NCI-H1048 (cell line): ENCODE measurements around the gene ZNF678.
"Not testable (repeated sequence)": the region's sequence is repeated elsewhere in the genome, so short reads cannot be mapped to it uniquely, and the experiment has no call there.

Source experiments
- DNase-seq: peaks from one replicate; lab custom pipeline; 2025; lab: John Stamatoyannopoulos, UW

Gene ZNF678

GRCh38 chr1:227604446-227604845, 41.1 kb downstream of the ZNF678 start:
- DNase-seq = no peak

- not testable (repeated sequence) for DNase-seq
Measured at GRCh38 chr1:227606271-227606670, 42.9 kb downstream of the ZNF678 start.

GRCh38 chr1:227607336-227607898, 44.1 kb downstream of the ZNF678 start:
- no peak for DNase-seq

- DNase-seq = no peak
Measured at GRCh38 chr1:227612658-227613057, 49.3 kb downstream of the ZNF678 start.

- no peak for DNase-seq
Measured at GRCh38 chr1:227613526-227613925, 50.2 kb downstream of the ZNF678 start.

- DNase-seq = no peak
Measured at GRCh38 chr1:227621211-227621610, 57.9 kb downstream of the ZNF678 start.

GRCh38 chr1:227622739-227623475, 59.6 kb downstream of the ZNF678 start:
- no peak for DNase-seq

GRCh38 chr1:227632325-227632724, 69.0 kb downstream of the ZNF678 start:
- no peak for DNase-seq

- DNase-seq = no peak
Measured at GRCh38 chr1:227635596-227635995, 72.2 kb downstream of the ZNF678 start.

GRCh38 chr1:227654431-227654830, 91.1 kb downstream of the ZNF678 start:
- no peak for DNase-seq

GRCh38 chr1:227654858-227655752, 91.7 kb downstream of the ZNF678 start:
- no peak for DNase-seq

- no peak for DNase-seq
Measured at GRCh38 chr1:227661495-227661894, 98.1 kb downstream of the ZNF678 start.

- no peak for DNase-seq
Measured at GRCh38 chr1:227662933-227663332, 99.6 kb downstream of the ZNF678 start.

GRCh38 chr1:227666286-227666685, 102.9 kb downstream of the ZNF678 start:
- no peak for DNase-seq

- no peak for DNase-seq
Measured at GRCh38 chr1:227673441-227673840, 110.1 kb downstream of the ZNF678 start.

- DNase-seq = no peak
Measured at GRCh38 chr1:227685807-227686206, 122.5 kb downstream of the ZNF678 start.

- DNase-seq = no peak
Measured at GRCh38 chr1:227697321-227697864, 134.0 kb downstream of the ZNF678 start.

- DNase-seq = not testable (repeated sequence)
Measured at GRCh38 chr1:227701631-227702030, 138.3 kb downstream of the ZNF678 start.

- DNase-seq = no peak
Measured at GRCh38 chr1:227707846-227708245, 144.5 kb downstream of the ZNF678 start.

- DNase-seq = no peak
Measured at GRCh38 chr1:227709451-227709850, 146.1 kb downstream of the ZNF678 start.

GRCh38 chr1:227710474-227710873, 147.1 kb downstream of the ZNF678 start:
- not testable (repeated sequence) for DNase-seq

GRCh38 chr1:227712648-227713047, 149.3 kb downstream of the ZNF678 start:
- DNase-seq = no peak
